Hindlimb muscle (tissue), 1 donor: ENCODE data around the gene ERVFRD-1. TPM values are rescaled to one million over a fixed set of nuclear protein-coding genes. Genes with fewer than 3 reads are reported as not detected.
"Not testable (repeated sequence)": the region's sequence is repeated elsewhere in the genome, so short reads cannot be mapped to it uniquely, and the experiment has no call there.

Source experiments
- DNase-seq: peaks from one replicate; pipeline ENCODE4 v3.0.0-alpha.2; 2013
- polyA plus RNA-seq: library from polyadenylated mRNA; unstranded; fragments of 120-200 nt; gene quantifications from one replicate; pipeline ENCODE4 v1.2.1, GENCODE V29; 2013; ENCODE audit not compliant: insufficient read length

Gene ERVFRD-1
- polyA plus RNA-seq, 1 donor, result 0.08 TPM

- no peak for DNase-seq
Observed at GRCh38 chr6:11089695-11090094, 21.8 kb downstream of the ERVFRD-1 start.

GRCh38 chr6:11087141-11087812 lies 24.2 kb downstream of the ERVFRD-1 start:
- not testable (repeated sequence) for DNase-seq

- DNase-seq, result no peak
Observed at GRCh38 chr6:11085758-11086435, 25.6 kb downstream of the ERVFRD-1 start.

GRCh38 chr6:11083956-11084355 lies 27.6 kb downstream of the ERVFRD-1 start:
- DNase-seq, result no peak

GRCh38 chr6:11083491-11083890 lies 28.0 kb downstream of the ERVFRD-1 start:
- no peak for DNase-seq

GRCh38 chr6:11080296-11080695 lies 31.2 kb downstream of the ERVFRD-1 start:
- no peak for DNase-seq

GRCh38 chr6:11078266-11078665 lies 33.3 kb downstream of the ERVFRD-1 start:
- no peak for DNase-seq

GRCh38 chr6:11076540-11076939 lies 35.0 kb downstream of the ERVFRD-1 start:
- no peak for DNase-seq

- no peak for DNase-seq
Observed at GRCh38 chr6:11072101-11072500, 39.4 kb downstream of the ERVFRD-1 start.

GRCh38 chr6:11069760-11070159 lies 41.8 kb downstream of the ERVFRD-1 start:
- DNase-seq, result no peak

GRCh38 chr6:11067348-11067747 lies 44.2 kb downstream of the ERVFRD-1 start:
- no peak for DNase-seq

- DNase-seq, result no peak
Observed at GRCh38 chr6:11066505-11067347, 44.8 kb downstream of the ERVFRD-1 start.

- DNase-seq, result no peak
Observed at GRCh38 chr6:11065436-11066202, 45.9 kb downstream of the ERVFRD-1 start.

GRCh38 chr6:11064836-11065235 lies 46.7 kb downstream of the ERVFRD-1 start:
- no peak for DNase-seq

GRCh38 chr6:11062715-11063114 lies 48.8 kb downstream of the ERVFRD-1 start:
- no peak for DNase-seq

- no peak for DNase-seq
Observed at GRCh38 chr6:11062083-11062482, 49.4 kb downstream of the ERVFRD-1 start.

GRCh38 chr6:11058406-11058805 lies 53.1 kb downstream of the ERVFRD-1 start:
- no peak for DNase-seq

GRCh38 chr6:11056871-11057270 lies 54.7 kb downstream of the ERVFRD-1 start:
- no peak for DNase-seq

- DNase-seq, result no peak
Observed at GRCh38 chr6:11055127-11055627, 56.3 kb downstream of the ERVFRD-1 start.

- no peak for DNase-seq
Observed at GRCh38 chr6:11054722-11055121, 56.8 kb downstream of the ERVFRD-1 start.

GRCh38 chr6:11053307-11053706 lies 58.2 kb downstream of the ERVFRD-1 start:
- no peak for DNase-seq
